PFSK-1 (cell line): ENCODE data around the gene SPTLC2.

ENCODE experiments used
- FOXP2 ChIP-seq: optimal IDR thresholded peaks from 2 replicates; pipeline ENCODE3; 2011; ENCODE audit warnings: borderline replicate concordance, control low read depth, inconsistent platforms; ENCODE audit not compliant: insufficient read depth; ENCODE audit errors: extremely low read length, extremely low read depth
- POLR2AphosphoS5 ChIP-seq: IDR thresholded peaks from 2 replicates; pipeline ENCODE4 v1.6.1; 2012; ENCODE audit warnings: low read depth, mild to moderate bottlenecking, control low read depth, low read length, moderate library complexity
- SIN3A ChIP-seq: IDR thresholded peaks from 2 replicates; pipeline ENCODE4 v1.6.1; 2012; ENCODE audit warnings: mild to moderate bottlenecking, low read length, moderate library complexity, borderline replicate concordance; ENCODE audit not compliant: insufficient read depth
- TAF1 ChIP-seq: IDR thresholded peaks from 2 replicates; pipeline ENCODE4 v1.6.1; 2012; ENCODE audit warnings: low read length, control low read depth, borderline replicate concordance; ENCODE audit not compliant: insufficient read depth
- TF ChIP-seq, protein P1 (sequence below), 2 experiments: IDR thresholded peaks; 2 replicates each; pipeline versions ENCODE4 v1.6.1 to v1.8.0; 2011 to 2012; ENCODE audit warnings: low read depth in 2 of 2, low read length in 2 of 2, control low read depth in 1 of 2, inconsistent platforms in 1 of 2, mild to moderate bottlenecking in 1 of 2, moderate library complexity in 1 of 2; ENCODE audit not compliant: insufficient read depth in 1 of 2

Gene SPTLC2

GRCh38 chr14:77556946-77557345 is 59.5 kb downstream of the SPTLC2 start:
- TF ChIP-seq SIN3A (no peak), FOXP2 (no peak), POLR2AphosphoS5 (no peak)
- TF ChIP-seq, protein P1, sequence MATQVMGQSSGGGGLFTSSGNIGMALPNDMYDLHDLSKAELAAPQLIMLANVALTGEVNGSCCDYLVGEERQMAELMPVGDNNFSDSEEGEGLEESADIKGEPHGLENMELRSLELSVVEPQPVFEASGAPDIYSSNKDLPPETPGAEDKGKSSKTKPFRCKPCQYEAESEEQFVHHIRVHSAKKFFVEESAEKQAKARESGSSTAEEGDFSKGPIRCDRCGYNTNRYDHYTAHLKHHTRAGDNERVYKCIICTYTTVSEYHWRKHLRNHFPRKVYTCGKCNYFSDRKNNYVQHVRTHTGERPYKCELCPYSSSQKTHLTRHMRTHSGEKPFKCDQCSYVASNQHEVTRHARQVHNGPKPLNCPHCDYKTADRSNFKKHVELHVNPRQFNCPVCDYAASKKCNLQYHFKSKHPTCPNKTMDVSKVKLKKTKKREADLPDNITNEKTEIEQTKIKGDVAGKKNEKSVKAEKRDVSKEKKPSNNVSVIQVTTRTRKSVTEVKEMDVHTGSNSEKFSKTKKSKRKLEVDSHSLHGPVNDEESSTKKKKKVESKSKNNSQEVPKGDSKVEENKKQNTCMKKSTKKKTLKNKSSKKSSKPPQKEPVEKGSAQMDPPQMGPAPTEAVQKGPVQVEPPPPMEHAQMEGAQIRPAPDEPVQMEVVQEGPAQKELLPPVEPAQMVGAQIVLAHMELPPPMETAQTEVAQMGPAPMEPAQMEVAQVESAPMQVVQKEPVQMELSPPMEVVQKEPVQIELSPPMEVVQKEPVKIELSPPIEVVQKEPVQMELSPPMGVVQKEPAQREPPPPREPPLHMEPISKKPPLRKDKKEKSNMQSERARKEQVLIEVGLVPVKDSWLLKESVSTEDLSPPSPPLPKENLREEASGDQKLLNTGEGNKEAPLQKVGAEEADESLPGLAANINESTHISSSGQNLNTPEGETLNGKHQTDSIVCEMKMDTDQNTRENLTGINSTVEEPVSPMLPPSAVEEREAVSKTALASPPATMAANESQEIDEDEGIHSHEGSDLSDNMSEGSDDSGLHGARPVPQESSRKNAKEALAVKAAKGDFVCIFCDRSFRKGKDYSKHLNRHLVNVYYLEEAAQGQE (IDR thresholded peaks at IDR 0.05; ENCODE audit: insufficient read depth in 1 of 2, low read depth in 2 of 2, low read length in 2 of 2) = no peak

DNA sequence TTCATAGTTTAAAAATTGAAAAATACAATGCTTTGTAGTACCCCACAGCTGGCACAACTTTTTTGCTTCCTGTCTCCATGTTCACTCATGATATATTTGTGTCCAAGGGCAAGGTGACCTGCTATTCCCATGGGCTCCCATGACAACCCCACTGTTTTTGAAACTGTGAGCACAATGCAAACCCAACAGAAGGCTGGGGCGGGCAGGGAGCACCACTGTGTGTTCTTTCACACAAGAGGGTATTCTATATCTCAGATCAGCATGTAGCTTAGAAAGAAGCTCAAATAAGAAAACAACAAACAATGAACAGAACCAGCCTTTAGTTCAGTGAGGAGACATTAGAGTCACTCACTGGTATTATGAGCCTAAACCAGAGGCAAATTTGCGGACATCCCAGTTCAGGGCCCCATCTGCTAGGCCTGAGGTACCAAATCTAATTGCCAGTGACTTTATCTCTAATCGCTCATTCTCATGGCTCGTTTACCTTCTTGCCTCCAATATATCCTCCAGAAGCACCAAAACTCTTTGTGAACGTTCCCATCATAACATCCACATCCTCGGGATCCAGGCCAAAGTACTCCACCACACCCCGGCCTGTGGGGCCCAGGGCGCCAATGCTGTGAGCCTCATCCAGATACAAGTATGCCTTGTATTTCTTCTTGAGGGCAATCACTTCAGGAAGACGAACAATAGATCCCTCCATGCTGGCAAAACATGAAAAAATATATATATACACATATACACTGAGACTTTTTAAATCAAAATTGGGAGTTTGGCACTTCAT is 61.4 kb downstream of the SPTLC2 start:
- TF ChIP-seq, protein P1 (IDR thresholded peaks at IDR 0.05; ENCODE audit: insufficient read depth in 1 of 2, low read depth in 2 of 2, low read length in 2 of 2) = no peak
- TF ChIP-seq TAF1 (no peak), FOXP2 (no peak), SIN3A (no peak), POLR2AphosphoS5 (no peak)

- no peak for TF ChIP-seq SIN3A
- TF ChIP-seq POLR2AphosphoS5 = no peak
- no peak for TF ChIP-seq FOXP2
- TF ChIP-seq TAF1 = no peak
- TF ChIP-seq, protein P1 (IDR thresholded peaks at IDR 0.05; ENCODE audit: insufficient read depth in 1 of 2, low read depth in 2 of 2, low read length in 2 of 2) = no peak
Observed at GRCh38 chr14:77554207-77554606, 62.2 kb downstream of the SPTLC2 start.

- TF ChIP-seq TAF1 (no peak), SIN3A (no peak), FOXP2 (no peak), POLR2AphosphoS5 (no peak)
- TF ChIP-seq, protein P1 (IDR thresholded peaks at IDR 0.05; ENCODE audit: insufficient read depth in 1 of 2, low read depth in 2 of 2, low read length in 2 of 2) = no peak
Observed at GRCh38 chr14:77549451-77549850, 67.0 kb downstream of the SPTLC2 start.
